ENCODE measurements around the gene USB1.

The USB1 gene

GRCh38 chr16:58022601-58023371, 21.6 kb downstream of the USB1 start (continued):
- TF ChIP-seq ZNF132 (tag by site-specific recombination; IDR thresholded peaks at IDR 0.05; ENCODE audit: borderline replicate concordance) (no peak), MEIS1 (CRISPR knock-in tag; IDR thresholded peaks at IDR 0.05; ENCODE audit: borderline replicate concordance) (no peak), SP3 (tag by site-specific recombination; IDR thresholded peaks at IDR 0.05) (no peak), TRIM28 (IDR thresholded peaks at IDR 0.05; ENCODE audit: borderline replicate concordance, low read length) (no peak), ZBTB1 (tag by site-specific recombination; IDR thresholded peaks at IDR 0.05) (no peak), YY2 (tag by site-specific recombination; IDR thresholded peaks at IDR 0.05) (peak; percentile 75), ZNF362 (tag by site-specific recombination; IDR thresholded peaks at IDR 0.05) (no peak), HOXA7 (CRISPR knock-in tag; IDR thresholded peaks at IDR 0.05; ENCODE audit: borderline replicate concordance) (no peak), ZNF211 (tag by site-specific recombination; IDR thresholded peaks at IDR 0.05; ENCODE audit: low read depth) (no peak), SETDB1 (IDR thresholded peaks at IDR 0.05; ENCODE audit: insufficient read length, low read length) (no peak), ZNF10 (tag by site-specific recombination; IDR thresholded peaks at IDR 0.05) (no peak), KLF9 (tag by site-specific recombination; IDR thresholded peaks at IDR 0.05; ENCODE audit: low read depth) (no peak), PRDM4 (tag by site-specific recombination; IDR thresholded peaks at IDR 0.05) (no peak), SALL2 (tag by site-specific recombination; IDR thresholded peaks at IDR 0.05; ENCODE audit: borderline replicate concordance) (no peak), ZBTB21 (tag by site-specific recombination; IDR thresholded peaks at IDR 0.05) (no peak), ZNF626 (tag by site-specific recombination; IDR thresholded peaks at IDR 0.05) (no peak), SCRT2 (tag by site-specific recombination; IDR thresholded peaks at IDR 0.05) (no peak), ZNF248 (tag by site-specific recombination; IDR thresholded peaks at IDR 0.05) (no peak), ZNF114 (tag by site-specific recombination; IDR thresholded peaks at IDR 0.05) (no peak), PRDM10 (tag by site-specific recombination; IDR thresholded peaks at IDR 0.05) (peak; percentile 96), ZIC2 (tag by site-specific recombination; IDR thresholded peaks at IDR 0.05) (peak; percentile 90), ZNF214 (tag by site-specific recombination; IDR thresholded peaks at IDR 0.05; ENCODE audit: borderline replicate concordance) (no peak), ZNF133 (tag by site-specific recombination; IDR thresholded peaks at IDR 0.05) (no peak), ZNF121 (tag by site-specific recombination; IDR thresholded peaks at IDR 0.05) (no peak), ZNF48 (tag by site-specific recombination; IDR thresholded peaks at IDR 0.05) (no peak), ZNF311 (tag by site-specific recombination; IDR thresholded peaks at IDR 0.05; ENCODE audit: borderline replicate concordance) (no peak), ZNF148 (tag by site-specific recombination; IDR thresholded peaks at IDR 0.05; ENCODE audit: borderline replicate concordance) (no peak), ZBTB44 (tag by site-specific recombination; IDR thresholded peaks at IDR 0.05) (no peak), GLIS1 (tag by site-specific recombination; IDR thresholded peaks at IDR 0.05) (peak; percentile 98), ZNF221 (tag by site-specific recombination; IDR thresholded peaks at IDR 0.05; ENCODE audit: borderline replicate concordance) (no peak)

Measured in HEK293 (cell line).